Lower lobe of right lung (tissue), 2 donors: Measurements from ENCODE around the gene DUSP2. TPM values are rescaled to one million over a fixed set of nuclear protein-coding genes. Genes with fewer than 3 reads are reported as not detected.

ENCODE experiments used
- ATAC-seq, 2 donors: fragments of 200-7000 bp; cut with Tn5 transposase; one replicate each; pipeline ENCODE4 v1.9.1; 2020 to 2022; ENCODE audit warnings: mild to moderate bottlenecking in 2 of 2, moderate library complexity in 2 of 2
- DNase-seq: peaks from one replicate; pipeline ENCODE4 v3.0.0-alpha.2; 2020
- H3K27ac ChIP-seq: fragments of 200-600 bp; one replicate; pipeline ENCODE4 v1.8.0; 2022
- H3K27me3 ChIP-seq: fragments of 200-600 bp; one replicate; pipeline ENCODE4 v1.8.0; 2022; ENCODE audit warnings: low read depth
- H3K36me3 ChIP-seq: fragments of 200-600 bp; one replicate; pipeline ENCODE4 v1.8.0; 2022; ENCODE audit warnings: mild to moderate bottlenecking
- H3K4me1 ChIP-seq: fragments of 200-600 bp; one replicate; pipeline ENCODE4 v1.8.0; 2022
- H3K4me3 ChIP-seq: fragments of 200-600 bp; one replicate; pipeline ENCODE4 v1.8.0; 2022; ENCODE audit warnings: mild to moderate bottlenecking
- H3K9me3 ChIP-seq: fragments of 200-600 bp; one replicate; pipeline ENCODE4 v1.8.0; 2022
- intact Hi-C: fragments of 100-400 bp; cut with DNase I; formaldehyde crosslinking; loops from one replicate; pipeline ENCODE4 v1.11.0; 2022
- total RNA-seq: library from RNA; stranded (reverse); fragmentation: NEBNext Ultra II Directional; extraction: Animal tissue kit (Norgen Biotek cat#: 25700); gene quantifications from one replicate; pipeline ENCODE4 v1.2.1, GENCODE V29; 2021
- TF ChIP-seq, protein P1 (sequence below): fragments of 200-600 bp; IDR thresholded peaks from one replicate; pipeline ENCODE4 v1.8.0; 2022; ENCODE audit warnings: antibody characterized with exemption, mild to moderate bottlenecking
- donor health status: DM: no; HTN: yes; CAD: no; lungs with severe emphysema.

The DUSP2 gene
- total RNA-seq, 1 donor from 2014 or later, result 5.5 TPM

DNA sequence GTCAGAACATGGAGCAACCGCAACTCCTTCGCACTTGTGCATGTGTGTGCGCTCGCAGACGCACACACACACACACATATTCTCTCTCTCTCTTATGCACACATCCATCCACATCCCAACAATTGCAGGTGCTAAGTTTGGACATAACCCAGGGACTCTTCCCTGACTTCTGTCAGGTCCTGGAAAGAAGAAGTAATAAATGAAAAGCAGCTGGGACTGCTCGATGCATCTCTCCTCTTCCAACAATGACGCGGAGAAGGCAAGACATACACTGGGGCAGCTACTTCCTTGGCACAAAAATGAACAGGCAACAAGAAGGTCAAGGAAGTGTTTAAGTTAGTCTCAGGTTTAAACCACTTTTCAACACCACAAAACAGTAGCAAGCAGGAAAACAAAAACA, 39.7 kb upstream of the DUSP2 start:
- ATAC-seq (no peak), DNase-seq (no peak)
- Histone ChIP-seq H3K27ac (no peak overlapping the region), H3K9me3 (no peaks in the 10 kb centered on the region), H3K4me3 (no peak overlapping the region), H3K36me3 (peaks cover 62% of the 10 kb centered on the region), H3K27me3 (no peaks in the 10 kb centered on the region), H3K4me1 (no peaks in the 10 kb centered on the region)
- intact Hi-C loops, result no loop called here
- TF ChIP-seq, protein P1, sequence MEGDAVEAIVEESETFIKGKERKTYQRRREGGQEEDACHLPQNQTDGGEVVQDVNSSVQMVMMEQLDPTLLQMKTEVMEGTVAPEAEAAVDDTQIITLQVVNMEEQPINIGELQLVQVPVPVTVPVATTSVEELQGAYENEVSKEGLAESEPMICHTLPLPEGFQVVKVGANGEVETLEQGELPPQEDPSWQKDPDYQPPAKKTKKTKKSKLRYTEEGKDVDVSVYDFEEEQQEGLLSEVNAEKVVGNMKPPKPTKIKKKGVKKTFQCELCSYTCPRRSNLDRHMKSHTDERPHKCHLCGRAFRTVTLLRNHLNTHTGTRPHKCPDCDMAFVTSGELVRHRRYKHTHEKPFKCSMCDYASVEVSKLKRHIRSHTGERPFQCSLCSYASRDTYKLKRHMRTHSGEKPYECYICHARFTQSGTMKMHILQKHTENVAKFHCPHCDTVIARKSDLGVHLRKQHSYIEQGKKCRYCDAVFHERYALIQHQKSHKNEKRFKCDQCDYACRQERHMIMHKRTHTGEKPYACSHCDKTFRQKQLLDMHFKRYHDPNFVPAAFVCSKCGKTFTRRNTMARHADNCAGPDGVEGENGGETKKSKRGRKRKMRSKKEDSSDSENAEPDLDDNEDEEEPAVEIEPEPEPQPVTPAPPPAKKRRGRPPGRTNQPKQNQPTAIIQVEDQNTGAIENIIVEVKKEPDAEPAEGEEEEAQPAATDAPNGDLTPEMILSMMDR, result no peak

DNA sequence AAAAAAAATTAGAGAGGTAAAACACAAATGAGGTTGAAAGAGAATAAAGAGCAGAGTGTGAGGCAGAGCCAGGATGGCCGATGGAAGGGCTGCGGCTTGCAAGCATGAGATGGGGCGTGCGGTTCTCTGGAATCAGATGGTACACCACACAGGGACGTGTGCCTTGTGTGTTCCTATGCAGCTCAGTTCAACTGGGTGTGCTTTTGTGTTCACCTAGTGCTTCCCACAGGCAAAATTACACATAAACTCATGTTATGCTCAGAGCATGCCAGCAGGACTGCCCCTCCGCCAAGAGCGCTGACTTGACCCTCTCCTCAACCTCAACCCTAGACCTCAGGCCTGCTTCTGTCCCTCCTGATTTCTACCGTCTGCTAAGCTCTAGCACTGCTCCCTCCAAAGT, 38.9 kb upstream of the DUSP2 start:
- ATAC-seq (no peak), DNase-seq (no peak)
- peaks cover 54% of the 10 kb centered on the region for H3K36me3 ChIP-seq
- no peak overlapping the region for H3K27ac ChIP-seq
- H3K4me1 ChIP-seq, result no peaks in the 10 kb centered on the region
- H3K4me3 ChIP-seq, result no peak overlapping the region
- TF ChIP-seq, protein P1, result no peak
- H3K27me3 ChIP-seq, result no peaks in the 10 kb centered on the region
- H3K9me3 ChIP-seq, result no peaks in the 10 kb centered on the region
- intact Hi-C loops, result no loop called here

DNA sequence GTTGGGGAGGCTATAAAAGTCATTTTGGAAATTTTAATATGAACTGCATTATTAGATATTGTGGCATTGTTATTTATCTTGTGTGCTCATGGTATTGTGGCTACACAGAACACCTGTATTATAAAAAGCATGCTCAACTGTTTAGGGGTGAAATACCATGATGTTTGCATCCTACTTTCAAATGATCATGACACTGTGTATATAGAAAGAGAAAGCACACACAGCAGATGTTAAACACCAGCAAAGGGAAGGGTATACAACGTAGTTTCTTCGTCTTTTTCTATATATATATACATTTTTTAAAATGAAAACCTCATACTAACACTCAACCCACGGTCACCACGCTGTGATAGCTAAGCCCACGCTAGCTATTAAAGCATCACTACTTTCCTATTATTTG, 36.3 kb upstream of the DUSP2 start:
- Histone ChIP-seq H3K36me3 (peaks cover 29% of the 10 kb centered on the region), H3K4me1 (no peaks in the 10 kb centered on the region), H3K4me3 (no peak overlapping the region), H3K27me3 (no peaks in the 10 kb centered on the region), H3K27ac (no peak overlapping the region), H3K9me3 (no peaks in the 10 kb centered on the region)
- intact Hi-C loops, result no loop called here
- ATAC-seq (no peak), DNase-seq (no peak)
- TF ChIP-seq, protein P1, result no peak

DNA sequence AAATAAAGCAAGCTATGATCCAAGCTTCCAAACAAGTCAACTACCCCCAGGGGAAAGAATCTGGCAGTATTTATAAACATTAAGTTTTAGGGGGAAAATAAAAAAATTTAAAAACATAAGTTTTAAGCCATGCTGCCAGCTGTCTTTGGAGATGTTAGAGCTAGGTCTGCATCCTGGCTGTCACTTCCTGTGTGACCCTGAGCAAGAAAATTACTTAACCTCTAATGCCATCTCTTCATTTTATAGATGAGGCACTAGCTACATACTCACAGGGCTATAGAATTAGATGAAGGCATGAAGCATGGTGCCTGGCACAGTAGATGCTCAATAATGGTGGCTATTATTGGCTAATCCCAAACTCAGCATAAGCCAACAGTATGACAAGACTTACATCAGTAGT, 35.3 kb upstream of the DUSP2 start:
- DNase-seq (no peak), ATAC-seq (no peak)
- intact Hi-C loops, result no loop called here

DNA sequence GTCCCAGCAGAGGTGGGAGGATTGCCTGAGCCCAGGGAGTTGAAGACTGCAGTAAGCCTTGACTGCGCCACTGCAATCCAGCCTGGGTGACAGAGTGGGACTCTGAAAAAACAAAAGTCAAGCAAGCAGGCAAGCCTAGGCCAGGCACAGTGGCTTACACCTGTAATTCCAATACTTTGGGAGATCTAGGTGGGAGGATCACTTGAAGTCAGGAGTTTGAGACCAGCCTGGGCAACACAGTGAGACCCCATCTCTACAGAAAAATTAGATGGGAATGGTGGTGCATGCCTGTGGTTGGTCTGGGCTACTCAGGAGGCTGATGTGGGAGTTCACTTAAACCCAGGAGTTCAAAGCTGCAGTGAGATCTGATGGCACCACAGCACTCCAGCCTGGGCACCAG, 34.8 kb upstream of the DUSP2 start:
- H3K4me3 ChIP-seq, result no peak overlapping the region
- no peak for ATAC-seq
- no peak overlapping the region for H3K27ac ChIP-seq
- H3K27me3 ChIP-seq, result no peaks in the 10 kb centered on the region
- intact Hi-C loops, result no loop called here
- TF ChIP-seq, protein P1, result no peak
- H3K9me3 ChIP-seq, result no peaks in the 10 kb centered on the region
- peaks cover 13% of the 10 kb centered on the region for H3K36me3 ChIP-seq
- no peak for DNase-seq
- no peaks in the 10 kb centered on the region for H3K4me1 ChIP-seq

More for the DNA sequence above, 35.3 kb upstream of the DUSP2 start:
- H3K9me3 ChIP-seq, result no peaks in the 10 kb centered on the region
- no peak overlapping the region for H3K27ac ChIP-seq
- peaks cover 18% of the 10 kb centered on the region for H3K36me3 ChIP-seq
- TF ChIP-seq, protein P1, result no peak
- H3K4me3 ChIP-seq, result no peak overlapping the region
- H3K27me3 ChIP-seq, result no peaks in the 10 kb centered on the region
- H3K4me1 ChIP-seq, result no peaks in the 10 kb centered on the region

GRCh38 chr2:96176661-96177060, 31.4 kb upstream of the DUSP2 start:
- DNase-seq (no peak), ATAC-seq (no peak)
- no peak overlapping the region for H3K4me3 ChIP-seq
- TF ChIP-seq, protein P1, result no peak
- H3K27me3 ChIP-seq, result no peaks in the 10 kb centered on the region
- H3K4me1 ChIP-seq, result no peaks in the 10 kb centered on the region
- no peaks in the 10 kb centered on the region for H3K36me3 ChIP-seq
- intact Hi-C loops, result no loop called here
- no peak overlapping the region for H3K27ac ChIP-seq
- H3K9me3 ChIP-seq, result no peaks in the 10 kb centered on the region
